22Rv1 (cell line): ENCODE data around the gene NCKAP5.

Experiments
- H3K27ac ChIP-seq: fragments of 450-650 bp; 2 replicates; pipeline ENCODE4 v1.5.1; 2017
- CTCF ChIP-seq: fragments of 450-650 bp; IDR thresholded peaks from 2 replicates; pipeline ENCODE4 v1.5.1; 2017; ENCODE audit warnings: mild to moderate bottlenecking
- ZFX ChIP-seq: fragments of 450-650 bp; IDR thresholded peaks from 2 replicates; pipeline ENCODE4 v1.6.1; 2017; ENCODE audit warnings: antibody characterized with exemption, borderline replicate concordance

Gene NCKAP5

GRCh38 chr2:133322909-133323308 is 245.4 kb downstream of the NCKAP5 start:
- H3K27ac ChIP-seq, result no peak overlapping the region
- no peak for TF ChIP-seq CTCF
- TF ChIP-seq ZFX, result no peak

- no peak for TF ChIP-seq ZFX
- no peak for TF ChIP-seq CTCF
- H3K27ac ChIP-seq, result no peak overlapping the region
Measured at GRCh38 chr2:133317178-133317577, 251.1 kb downstream of the NCKAP5 start.

DNA sequence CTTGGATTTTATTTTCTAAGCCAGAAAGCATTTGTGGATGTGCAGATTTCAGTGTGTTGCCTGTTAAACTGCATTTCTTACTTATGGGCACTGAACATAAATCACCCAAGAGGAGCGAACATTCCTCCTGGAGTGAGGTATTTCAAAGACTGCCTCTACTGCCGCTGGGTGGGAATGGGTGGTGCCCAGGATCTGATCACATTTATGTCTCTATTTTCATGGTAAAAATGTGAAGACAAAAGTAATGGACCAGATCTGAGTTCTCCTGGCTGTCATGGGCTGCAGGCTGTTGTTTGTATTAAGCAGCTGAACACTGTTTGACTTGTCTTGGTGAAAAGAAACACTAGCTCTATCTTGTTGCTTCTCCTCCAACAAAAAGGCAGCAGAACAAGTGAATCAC is 251.7 kb downstream of the NCKAP5 start:
- TF ChIP-seq CTCF (no peak), ZFX (no peak)

GRCh38 chr2:133315280-133315679 is 253.0 kb downstream of the NCKAP5 start:
- TF ChIP-seq ZFX (no peak), CTCF (no peak)
- no peak overlapping the region for H3K27ac ChIP-seq

More for the DNA sequence above, 251.7 kb downstream of the NCKAP5 start:
- H3K27ac ChIP-seq, result no peak overlapping the region

- no peak overlapping the region for H3K27ac ChIP-seq
- no peak for TF ChIP-seq ZFX
- TF ChIP-seq CTCF, result no peak
Measured at GRCh38 chr2:133314795-133315194, 253.5 kb downstream of the NCKAP5 start.

DNA sequence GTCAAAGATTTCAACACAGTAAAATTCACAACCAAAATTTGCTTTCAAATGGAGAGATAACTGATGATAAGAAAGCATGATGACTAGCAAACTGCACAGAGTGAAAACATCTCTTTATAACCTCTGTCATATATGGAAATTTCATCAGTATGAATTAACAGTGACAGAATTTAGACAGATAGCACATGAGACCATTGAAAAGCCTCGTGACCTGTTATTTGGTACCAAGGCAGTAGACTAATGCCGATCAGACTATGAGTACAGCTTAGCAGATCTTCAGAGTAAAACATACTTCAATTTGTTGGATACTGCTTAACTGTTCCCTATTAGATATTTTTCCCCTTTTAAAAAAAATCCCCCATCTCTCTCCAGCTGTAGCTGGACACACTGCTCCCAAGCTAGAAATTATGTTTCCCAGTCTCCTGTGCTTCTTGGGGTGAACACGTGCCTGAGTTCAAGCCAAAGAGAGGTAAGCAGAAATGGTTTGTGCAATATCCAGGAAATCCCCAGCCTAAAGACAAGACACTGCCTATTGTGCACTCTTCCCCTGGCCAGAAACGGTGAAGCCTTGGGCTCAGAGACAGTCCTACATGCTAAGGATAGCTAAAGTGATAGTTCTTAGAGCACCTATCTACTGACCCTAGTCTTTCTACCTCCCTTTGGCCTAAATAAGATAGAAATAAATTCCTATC is 256.1 kb downstream of the NCKAP5 start:
- TF ChIP-seq ZFX (no peak), CTCF (no peak)
- no peak overlapping the region for H3K27ac ChIP-seq

- TF ChIP-seq ZFX, result no peak
- TF ChIP-seq CTCF, result no peak
- H3K27ac ChIP-seq, result no peak overlapping the region
Measured at GRCh38 chr2:133306236-133306635, 262.0 kb downstream of the NCKAP5 start.
